Heart right ventricle (tissue), 16 donors: ENCODE results near the gene CDHR3. TPM values are rescaled to one million over a fixed set of nuclear protein-coding genes. Genes with fewer than 3 reads are reported as not detected.

Experiments
- ATAC-seq, 8 donors: fragments of 200-7000 bp; cut with Tn5 transposase; one replicate each; pipeline ENCODE4 v1.9.1; 2020; ENCODE audit warnings: mild to moderate bottlenecking in 8 of 8, moderate library complexity in 8 of 8, moderate number of reproducible peaks in 1 of 8
- DNase-seq, 2 donors: peaks; one replicate each; pipeline ENCODE4 v3.0.0-alpha.2; 2020
- H3K27ac ChIP-seq, 10 donors: fragments of 200-600 bp; sonication (generic) in 2 of 10; one replicate each; pipeline versions ENCODE4 v1.5.0 to v1.8.0; 2020 to 2022; ENCODE audit warnings: mild to moderate bottlenecking in 3 of 10
- H3K27me3 ChIP-seq, 7 donors: fragments of 200-600 bp; one replicate each; pipeline ENCODE4 v1.8.0; 2021 to 2022; ENCODE audit warnings: mild to moderate bottlenecking in 2 of 7
- H3K36me3 ChIP-seq, 9 donors: fragments of 200-600 bp; sonication (generic) in 1 of 9; one replicate each; pipeline versions ENCODE4 v1.5.0 to v1.8.0; 2020 to 2022; ENCODE audit warnings: mild to moderate bottlenecking in 2 of 9
- H3K4me1 ChIP-seq, 9 donors: fragments of 200-600 bp; sonication (generic) in 1 of 9; one replicate each; pipeline versions ENCODE4 v1.5.0 to v1.8.0; 2020 to 2022; ENCODE audit warnings: mild to moderate bottlenecking in 4 of 9
- H3K4me3 ChIP-seq, 10 donors: fragments of 200-600 bp; sonication (generic) in 2 of 10; one replicate each; pipeline versions ENCODE4 v1.5.0 to v1.8.0; 2020 to 2022; ENCODE audit warnings: mild to moderate bottlenecking in 7 of 10, moderate library complexity in 2 of 10
- H3K9me3 ChIP-seq, 11 donors: fragments of 200-600 bp in 10 of 11; sonication (generic) in 2 of 11; one replicate each; pipeline versions ENCODE4 v1.5.0 to v1.8.0; 2013 to 2022; ENCODE audit warnings: mild to moderate bottlenecking in 2 of 11, control low read depth in 1 of 11, moderate library complexity in 1 of 11
- CTCF ChIP-seq, 9 donors: fragments of 200-600 bp; sonication (generic) in 2 of 9; IDR thresholded peaks; one replicate each; pipeline versions ENCODE4 v1.5.0 to v1.8.0; 2021 to 2022; ENCODE audit warnings: antibody characterized with exemption in 9 of 9, mild to moderate bottlenecking in 5 of 9, moderate library complexity in 1 of 9
- WGBS, 2 donors: extraction: QIAGEN DNeasy Blood & Tissue Kit; methylation state at CpG; one replicate each; pipeline ENCODE4 v1.1.7; 2013; ENCODE audit warnings: inconsistent platforms in 1 of 2; 5-methylcytosine and 5-hydroxymethylcytosine counted together
- intact Hi-C, 10 donors: fragments of 100-400 bp; cut with DNase I; formaldehyde crosslinking; loops; one replicate each; pipeline versions ENCODE4 v1.11.1 to v1.14.2; 2022
- polyA plus RNA-seq, 2 donors: library from polyadenylated mRNA; stranded (reverse); fragments of 200-250 nt; gene quantifications; one replicate each; pipeline ENCODE4 v1.2.3, GENCODE V29; 2013
- total RNA-seq, 10 donors: library from RNA; stranded (reverse); fragmentation: NEBNext Ultra II Directional in 3 of 10; extraction: Animal tissue kit (Norgen Biotek cat#: 25700) in 3 of 10; gene quantifications; one replicate each; pipeline versions ENCODE4 v1.2.1 to v1.2.4, GENCODE V29; 2021 to 2023
- donor health status: Arrhythmogenic right ventricular cardiomyopathy.
- donor health status: ischemic (EF 13 %, LVEDD 7.1; RV severe dilation, severe dysfunction).
- donor health status: healthy with polysubstance abuse.
- donor health status: DM: no; HTN: yes; CAD: no.
- donor health status: DM: no; HTN: no; CAD: no.
- donor health status: ischemic (EF 25% LVEDD 6.9; RV normal size, moderate dysfunction).
- donor health status: ischemic (EF 25% LVEDD 5.7; RV mildly dilated, moderate dysfunction).
- donor health status: healthy.
- donor health status: DM: yes; HTN: yes; CAD: no.
- donor health status: Ischemic cardiomyopathy.
- donor health status: ischemic (EF 35%, LVEDD 5.7; RV mildly dilated, moderate dysfunction).
- donor health status: nonischemic (EF 11% LVEDD 7.7; RV severe dilation, severe dysfunction).
- donor health status: DM: yes; HTN: yes; CAD: no.
- donor health status: PGD.
- donor health status: ischemic (EF 29% LVEDD 5.4; RV normal size, mild dysfunction).
- donor health status: nonischemic (EF 23%, LVEDD 6.1; RV moderate dilation, normal function).

The CDHR3 gene
- total and polyA plus RNA-seq, 12 donors: 0.59 to 14.2 (median 1.9) TPM

GRCh38 chr7:106060394-106060920 lies 97.4 kb downstream of the CDHR3 start:
- Histone ChIP-seq H3K27ac (no peak overlapping the region), H3K9me3 (no peaks in the 10 kb centered on the region), H3K4me3 (no peak overlapping the region), H3K36me3 (no peaks in the 10 kb centered on the region), H3K4me1 (peaks cover 3 to 46% (median 24%) of the 10 kb centered on the region in 9 donors), H3K27me3 (no peaks in the 10 kb centered on the region)
- ATAC-seq: no peak
- TF ChIP-seq CTCF (IDR thresholded peaks at IDR 0.05): no peak
- DNase-seq: no peak
- intact Hi-C loops: loop anchor here in 1 of 10 donors (10.0 kb wide), 1 partner anchor 54 kb away; the partner anchor contains the start of gene SYPL1
- 95 to 96% methylated on average over 7 of the region's 7 CpGs for WGBS, 2 donors

GRCh38 chr7:106061301-106061979 lies 98.4 kb downstream of the CDHR3 start:
- 92 to 96% methylated on average over 9 of the region's 9 CpGs for WGBS, 2 donors

GRCh38 chr7:106062006-106062405 lies 98.9 kb downstream of the CDHR3 start:
- Histone ChIP-seq H3K27ac (no peak overlapping the region), H3K4me1 (peaks cover 3 to 55% (median 37%) of the 10 kb centered on the region in 9 donors), H3K9me3 (no peaks in the 10 kb centered on the region), H3K4me3 (no peak overlapping the region), H3K27me3 (no peaks in the 10 kb centered on the region), H3K36me3 (no peaks in the 10 kb centered on the region)
- 95 to 96% methylated on average over 7 of the region's 7 CpGs for WGBS, 2 donors
- intact Hi-C loops: loop anchor here in 1 of 10 donors (10.0 kb wide), 1 partner anchor 53 kb away; the partner anchor contains the start of gene SYPL1
- DNase-seq (no peak), ATAC-seq (no peak)
- no peak for TF ChIP-seq CTCF (IDR thresholded peaks at IDR 0.05)

More at GRCh38 chr7:106061301-106061979, 98.4 kb downstream of the CDHR3 start:
- ATAC-seq (no peak), DNase-seq (no peak)
- H3K9me3 ChIP-seq: no peaks in the 10 kb centered on the region
- intact Hi-C loops: loop anchor here in 1 of 10 donors (10.0 kb wide), 1 partner anchor 53 kb away; the partner anchor contains the start of gene SYPL1
- H3K27ac ChIP-seq: no peak overlapping the region
- no peak overlapping the region for H3K4me3 ChIP-seq
- H3K27me3 ChIP-seq: no peaks in the 10 kb centered on the region
- no peak for TF ChIP-seq CTCF (IDR thresholded peaks at IDR 0.05)
- H3K4me1 ChIP-seq: peaks cover 3 to 56% (median 34%) of the 10 kb centered on the region in 9 donors
- H3K36me3 ChIP-seq: no peaks in the 10 kb centered on the region

- Histone ChIP-seq H3K27me3 (no peaks in the 10 kb centered on the region), H3K27ac (no peak overlapping the region), H3K4me1 (peaks cover 3 to 52% (median 36%) of the 10 kb centered on the region in 9 donors), H3K9me3 (no peaks in the 10 kb centered on the region), H3K4me3 (no peak overlapping the region), H3K36me3 (no peaks in the 10 kb centered on the region)
- DNase-seq (no peak), ATAC-seq (no peak)
- intact Hi-C loops: loop anchor here in 1 of 10 donors (10.0 kb wide), 1 partner anchor 52 kb away; the partner anchor contains the start of gene SYPL1
- TF ChIP-seq CTCF (IDR thresholded peaks at IDR 0.05): no peak
- 94 to 99% methylated on average over 2 of the region's 2 CpGs for WGBS, 2 donors
Observed at GRCh38 chr7:106062521-106062931, 99.5 kb downstream of the CDHR3 start.
